Upper lobe of right lung (tissue), 1 donor: ENCODE results near the gene DLL4. TPM values are rescaled to one million over a fixed set of nuclear protein-coding genes. Genes with fewer than 3 reads are reported as not detected.

Experiments used
- ATAC-seq: fragments of 200-7000 bp; cut with Tn5 transposase; one replicate; pipeline ENCODE4 v1.9.1; 2020; ENCODE audit warnings: mild to moderate bottlenecking, moderate library complexity
- DNase-seq: peaks from one replicate; pipeline ENCODE4 v3.0.0-alpha.2; 2020
- H3K27ac ChIP-seq: fragments of 200-600 bp; one replicate; pipeline ENCODE4 v1.8.0; 2022
- H3K27me3 ChIP-seq: fragments of 200-600 bp; one replicate; pipeline ENCODE4 v1.8.0; 2022; ENCODE audit warnings: mild to moderate bottlenecking
- H3K36me3 ChIP-seq: fragments of 200-600 bp; one replicate; pipeline ENCODE4 v1.8.0; 2022
- H3K4me1 ChIP-seq: fragments of 200-600 bp; one replicate; pipeline ENCODE4 v1.8.0; 2022
- H3K4me3 ChIP-seq: fragments of 200-600 bp; one replicate; pipeline ENCODE4 v1.8.0; 2022; ENCODE audit warnings: mild to moderate bottlenecking
- H3K9me3 ChIP-seq: fragments of 200-600 bp; one replicate; pipeline ENCODE4 v1.8.0; 2022
- intact Hi-C: fragments of 100-400 bp; cut with DNase I; formaldehyde crosslinking; loops from one replicate; pipeline ENCODE4 v1.11.0; 2022
- total RNA-seq: library from RNA; stranded (reverse); fragmentation: NEBNext Ultra II Directional; extraction: Animal tissue kit (Norgen Biotek cat#: 25700); gene quantifications from one replicate; pipeline ENCODE4 v1.2.1, GENCODE V29; 2021
- TF ChIP-seq, protein P1 (sequence below): fragments of 200-600 bp; IDR thresholded peaks from one replicate; pipeline ENCODE4 v1.8.0; 2022; ENCODE audit warnings: antibody characterized with exemption
- donor health status: DM: no; HTN: yes; CAD: no; lungs with severe emphysema.

DLL4 gene
- total RNA-seq, 1 donor from 2014 or later, result 22.0 TPM

DNA sequence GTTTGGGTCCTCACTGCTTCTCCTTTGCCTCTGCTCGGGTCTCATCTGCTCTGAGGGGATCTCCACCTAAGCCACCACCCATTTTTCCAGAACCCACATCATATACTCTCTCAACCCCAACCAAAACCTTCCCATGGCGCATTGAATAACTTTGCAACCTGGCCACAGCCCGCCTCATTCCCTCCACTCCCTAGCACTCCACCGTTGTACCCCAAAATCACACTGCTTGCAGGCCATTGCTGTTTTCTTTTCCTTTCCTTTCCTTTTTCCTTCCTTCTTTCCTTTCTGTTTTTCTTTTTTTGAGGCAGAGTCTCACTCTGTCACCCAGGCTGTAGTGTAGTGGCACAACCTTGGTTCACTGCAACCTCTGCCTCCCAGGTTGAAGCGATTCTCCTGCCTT lies 38.0 kb upstream of the DLL4 start:
- TF ChIP-seq, protein P1, sequence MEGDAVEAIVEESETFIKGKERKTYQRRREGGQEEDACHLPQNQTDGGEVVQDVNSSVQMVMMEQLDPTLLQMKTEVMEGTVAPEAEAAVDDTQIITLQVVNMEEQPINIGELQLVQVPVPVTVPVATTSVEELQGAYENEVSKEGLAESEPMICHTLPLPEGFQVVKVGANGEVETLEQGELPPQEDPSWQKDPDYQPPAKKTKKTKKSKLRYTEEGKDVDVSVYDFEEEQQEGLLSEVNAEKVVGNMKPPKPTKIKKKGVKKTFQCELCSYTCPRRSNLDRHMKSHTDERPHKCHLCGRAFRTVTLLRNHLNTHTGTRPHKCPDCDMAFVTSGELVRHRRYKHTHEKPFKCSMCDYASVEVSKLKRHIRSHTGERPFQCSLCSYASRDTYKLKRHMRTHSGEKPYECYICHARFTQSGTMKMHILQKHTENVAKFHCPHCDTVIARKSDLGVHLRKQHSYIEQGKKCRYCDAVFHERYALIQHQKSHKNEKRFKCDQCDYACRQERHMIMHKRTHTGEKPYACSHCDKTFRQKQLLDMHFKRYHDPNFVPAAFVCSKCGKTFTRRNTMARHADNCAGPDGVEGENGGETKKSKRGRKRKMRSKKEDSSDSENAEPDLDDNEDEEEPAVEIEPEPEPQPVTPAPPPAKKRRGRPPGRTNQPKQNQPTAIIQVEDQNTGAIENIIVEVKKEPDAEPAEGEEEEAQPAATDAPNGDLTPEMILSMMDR, result no peak
- no peak for ATAC-seq
- H3K4me1 ChIP-seq, result peaks cover 10% of the 10 kb centered on the region
- no peaks in the 10 kb centered on the region for H3K27me3 ChIP-seq
- H3K9me3 ChIP-seq, result no peaks in the 10 kb centered on the region
- peaks cover 4% of the 10 kb centered on the region for H3K36me3 ChIP-seq
- no peak overlapping the region for H3K27ac ChIP-seq
- H3K4me3 ChIP-seq, result no peak overlapping the region
- intact Hi-C loops, result no loop called here
- no peak for DNase-seq

DNA sequence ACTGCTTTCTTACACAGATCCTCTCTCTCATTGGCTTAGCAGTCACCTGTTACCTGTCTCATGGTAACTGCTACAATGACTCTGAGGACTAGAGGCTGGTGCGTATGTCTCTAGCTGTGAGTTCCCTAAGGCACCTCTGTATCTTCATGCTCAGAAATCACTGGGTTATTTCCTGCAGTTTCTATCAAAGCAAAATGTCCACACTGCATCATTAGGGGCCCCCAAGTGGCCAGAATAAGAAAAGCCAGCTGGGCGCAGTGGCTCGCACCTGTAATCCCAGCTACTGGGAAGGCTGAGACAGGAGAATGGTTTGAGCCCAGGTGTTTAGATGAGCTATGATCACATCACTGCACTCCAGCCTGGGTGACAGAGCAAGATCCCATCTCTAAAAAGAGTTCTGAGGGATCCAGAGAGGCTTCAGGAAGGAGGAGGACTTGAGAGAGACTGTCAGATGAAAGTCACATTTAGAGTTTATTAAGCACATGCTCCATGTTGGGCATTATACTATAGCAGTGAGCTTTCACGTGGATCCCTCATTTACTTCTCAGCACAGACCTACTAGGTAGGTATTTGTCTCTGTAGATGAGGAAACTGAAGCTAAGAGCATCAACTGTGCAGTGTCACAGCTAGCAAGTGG lies 37.2 kb upstream of the DLL4 start:
- TF ChIP-seq, protein P1, result peak; percentile 71
- Histone ChIP-seq H3K27ac (no peak overlapping the region), H3K9me3 (no peaks in the 10 kb centered on the region), H3K27me3 (no peaks in the 10 kb centered on the region), H3K4me3 (no peak overlapping the region), H3K4me1 (peaks cover 10% of the 10 kb centered on the region), H3K36me3 (peaks cover 12% of the 10 kb centered on the region)
- intact Hi-C loops, result no loop called here
- no peak for DNase-seq
- peak; percentile 17 for ATAC-seq

DNA sequence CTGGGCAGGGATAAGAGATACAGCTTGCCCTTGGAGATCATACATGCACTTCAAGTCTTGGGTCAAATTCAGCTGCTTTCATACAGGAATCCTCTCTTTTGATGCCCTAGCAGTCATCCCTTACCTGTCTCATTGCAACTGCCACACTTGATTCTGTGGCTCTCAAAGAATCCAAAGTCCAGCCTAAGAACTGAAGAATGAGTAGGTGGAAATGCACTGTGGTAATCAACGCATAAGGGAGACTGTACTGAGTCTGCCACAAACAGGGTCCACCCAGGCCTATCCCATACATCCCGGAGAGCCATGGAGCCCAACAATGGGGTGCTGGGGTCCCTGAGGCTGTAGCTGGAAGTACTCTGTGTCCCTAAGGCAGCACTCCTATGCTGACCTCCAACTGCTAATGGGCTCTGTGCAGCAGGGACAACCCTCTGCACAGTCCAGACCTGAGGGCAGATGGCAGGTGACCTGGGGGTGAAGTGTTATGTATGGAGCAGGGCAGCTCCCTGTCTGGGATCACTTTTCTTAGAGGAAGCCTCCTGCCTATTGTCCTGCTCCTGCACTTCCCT lies 36.6 kb upstream of the DLL4 start:
- no peaks in the 10 kb centered on the region for H3K9me3 ChIP-seq
- intact Hi-C loops, result no loop called here
- no peaks in the 10 kb centered on the region for H3K27me3 ChIP-seq
- DNase-seq, result no peak
- H3K27ac ChIP-seq, result no peak overlapping the region
- peaks cover 10% of the 10 kb centered on the region for H3K4me1 ChIP-seq
- no peak overlapping the region for H3K4me3 ChIP-seq
- ATAC-seq, result no peak
- H3K36me3 ChIP-seq, result peaks cover 18% of the 10 kb centered on the region
- TF ChIP-seq, protein P1, result no peak

DNA sequence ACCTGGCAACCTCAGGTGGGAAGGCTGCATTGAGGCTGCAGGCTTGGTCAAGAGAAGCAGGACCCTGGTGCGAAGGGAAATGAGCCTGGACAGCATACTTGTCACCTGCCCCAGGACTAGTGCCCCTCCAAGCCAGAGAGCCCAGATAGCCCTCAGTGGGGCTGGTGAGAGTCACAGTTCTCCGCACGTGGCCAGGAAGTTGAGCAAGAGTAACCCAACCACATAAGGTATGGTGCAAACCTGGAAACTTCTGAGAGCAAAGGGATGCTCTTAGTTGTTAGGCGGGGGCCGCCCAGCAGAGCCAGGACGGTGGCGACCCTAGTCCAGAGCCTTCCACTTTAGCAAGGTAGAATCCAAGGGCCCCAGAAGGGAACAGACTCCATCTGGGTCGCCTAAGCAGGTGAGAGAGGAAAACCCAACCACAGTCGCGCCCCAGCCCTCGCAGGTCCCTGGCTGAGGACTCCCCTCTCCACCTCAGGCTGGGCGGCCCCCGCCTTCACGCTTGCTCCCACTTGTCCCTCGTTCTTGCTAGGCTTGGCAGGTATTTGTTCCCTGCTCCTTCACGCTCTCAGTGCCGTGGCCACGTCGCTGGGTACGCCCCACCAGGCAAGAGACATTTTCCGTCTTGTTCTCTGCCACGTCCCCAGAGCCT lies 36.0 kb upstream of the DLL4 start:
- no peak for DNase-seq
- no peak for ATAC-seq
- TF ChIP-seq, protein P1, result no peak
- H3K27ac ChIP-seq, result no peak overlapping the region
- H3K36me3 ChIP-seq, result peaks cover 23% of the 10 kb centered on the region
- intact Hi-C loops, result no loop called here
- no peak overlapping the region for H3K4me3 ChIP-seq
- H3K27me3 ChIP-seq, result no peaks in the 10 kb centered on the region
- peaks cover 10% of the 10 kb centered on the region for H3K4me1 ChIP-seq
- no peaks in the 10 kb centered on the region for H3K9me3 ChIP-seq

DNA sequence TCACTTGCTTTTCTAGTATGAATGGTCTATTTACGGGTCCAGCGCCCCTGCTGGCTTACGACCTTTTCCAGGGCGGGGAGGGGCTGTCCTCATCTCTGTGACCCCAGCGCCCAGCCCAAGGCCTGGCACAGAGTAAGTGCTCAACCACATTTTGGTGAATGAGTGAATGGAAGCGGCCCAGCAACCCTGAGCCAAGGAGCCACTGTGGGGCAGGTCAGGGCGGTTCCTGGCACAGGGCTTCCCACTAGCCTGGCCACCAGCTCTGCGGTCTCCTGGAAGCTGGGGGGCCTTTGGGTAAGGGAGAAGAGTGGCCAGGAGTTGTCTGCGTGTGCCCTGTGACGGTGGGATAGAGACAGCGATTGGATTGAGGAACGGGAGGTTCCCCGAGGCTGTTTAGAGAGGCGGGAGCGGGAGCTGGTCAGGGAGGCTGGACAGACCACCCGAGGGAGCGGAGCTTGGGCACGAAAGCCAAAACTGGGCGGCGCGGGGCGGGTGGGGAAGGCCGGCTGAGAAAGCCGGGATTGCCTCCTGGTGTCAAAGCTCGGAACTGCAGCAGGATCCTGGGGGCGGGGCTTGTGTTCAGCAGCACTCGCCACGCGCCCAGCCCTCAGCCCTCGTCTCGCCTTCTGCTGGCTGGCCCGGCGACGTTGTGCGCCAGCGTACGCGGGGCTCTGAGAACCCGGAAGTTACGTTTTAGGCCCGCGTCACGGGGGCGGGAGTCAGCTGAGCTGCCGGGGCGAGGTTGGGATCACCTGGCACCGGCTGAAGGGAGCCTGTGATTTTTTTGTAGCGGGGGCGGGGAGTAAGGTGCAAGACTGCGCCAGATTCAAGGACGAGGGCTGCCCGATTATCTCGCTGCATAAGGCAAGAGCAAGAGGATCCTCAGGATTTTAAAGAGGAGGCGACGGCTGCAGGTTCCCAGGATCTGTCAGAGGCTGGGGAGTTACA lies 35.1 kb upstream of the DLL4 start, which contains the start of gene VPS18:
TSS of gene VPS18 (plus strand) at position 718 of the 948 bp plus-strand sequence. CDS start 319 bp downstream, outside the sequence.
- H3K36me3 ChIP-seq, result peaks cover 31% of the 10 kb centered on the region
- peak within 1 kb of the TSS; percentile 97 for H3K4me3 ChIP-seq
- peak; percentile 99 for DNase-seq
- no peaks in the 10 kb centered on the region for H3K27me3 ChIP-seq
- peaks cover 10% of the 10 kb centered on the region for H3K4me1 ChIP-seq
- ATAC-seq, result peak; percentile 98
- TF ChIP-seq, protein P1, result peak; percentile 98
- peak within 1 kb of the TSS; percentile 88 for H3K27ac ChIP-seq
- intact Hi-C loops, result no loop called here
- H3K9me3 ChIP-seq, result no peaks in the 10 kb centered on the region
